ENCODE results near the gene ADAM22.

DNA sequence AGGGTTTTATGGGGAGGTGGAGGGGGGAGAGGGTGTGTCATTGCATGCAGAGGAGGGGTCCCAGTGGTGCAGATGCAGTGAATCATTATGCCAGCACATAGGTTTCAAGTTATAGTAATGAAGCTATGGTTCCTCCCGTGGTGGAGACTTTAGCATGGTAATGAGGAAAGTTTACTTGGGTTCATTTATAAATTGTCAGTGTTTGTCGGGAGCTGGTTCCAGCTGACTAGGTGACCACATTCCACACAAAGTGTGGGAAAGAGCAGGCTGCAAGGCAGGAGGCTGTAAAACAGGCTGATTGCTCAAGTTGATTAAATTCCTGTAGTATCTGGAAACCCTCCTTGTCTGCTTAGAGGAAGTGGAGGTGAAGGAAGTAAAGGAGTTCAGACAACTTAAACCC, 206.9 kb downstream of the ADAM22 start:
- TF ChIP-seq HOXB5 (CRISPR knock-in tag; IDR thresholded peaks at IDR 0.05) (no peak), JUN (IDR thresholded peaks at IDR 0.05) (no peak), POLR2A (IDR thresholded peaks at IDR 0.05; ENCODE audit: low read length) (no peak), RNF2 (IDR thresholded peaks at IDR 0.05; ENCODE audit: borderline replicate concordance, low read depth) (no peak), ZFP36 (IDR thresholded peaks at IDR 0.05; ENCODE audit: borderline replicate concordance, partially characterized antibody) (no peak), CBX2 (IDR thresholded peaks at IDR 0.05; ENCODE audit: borderline replicate concordance, low read depth) (no peak), RFX5 (IDR thresholded peaks at IDR 0.05) (no peak), RAD21 (conservative IDR thresholded peaks at IDR 0.05 in 1 of 2, IDR thresholded peaks at IDR 0.05 in 1 of 2) (no peak)
- TF ChIP-seq, protein P1, sequence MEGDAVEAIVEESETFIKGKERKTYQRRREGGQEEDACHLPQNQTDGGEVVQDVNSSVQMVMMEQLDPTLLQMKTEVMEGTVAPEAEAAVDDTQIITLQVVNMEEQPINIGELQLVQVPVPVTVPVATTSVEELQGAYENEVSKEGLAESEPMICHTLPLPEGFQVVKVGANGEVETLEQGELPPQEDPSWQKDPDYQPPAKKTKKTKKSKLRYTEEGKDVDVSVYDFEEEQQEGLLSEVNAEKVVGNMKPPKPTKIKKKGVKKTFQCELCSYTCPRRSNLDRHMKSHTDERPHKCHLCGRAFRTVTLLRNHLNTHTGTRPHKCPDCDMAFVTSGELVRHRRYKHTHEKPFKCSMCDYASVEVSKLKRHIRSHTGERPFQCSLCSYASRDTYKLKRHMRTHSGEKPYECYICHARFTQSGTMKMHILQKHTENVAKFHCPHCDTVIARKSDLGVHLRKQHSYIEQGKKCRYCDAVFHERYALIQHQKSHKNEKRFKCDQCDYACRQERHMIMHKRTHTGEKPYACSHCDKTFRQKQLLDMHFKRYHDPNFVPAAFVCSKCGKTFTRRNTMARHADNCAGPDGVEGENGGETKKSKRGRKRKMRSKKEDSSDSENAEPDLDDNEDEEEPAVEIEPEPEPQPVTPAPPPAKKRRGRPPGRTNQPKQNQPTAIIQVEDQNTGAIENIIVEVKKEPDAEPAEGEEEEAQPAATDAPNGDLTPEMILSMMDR (IDR thresholded peaks at IDR 0.05) = no peak
- TF ChIP-seq, protein P2, sequence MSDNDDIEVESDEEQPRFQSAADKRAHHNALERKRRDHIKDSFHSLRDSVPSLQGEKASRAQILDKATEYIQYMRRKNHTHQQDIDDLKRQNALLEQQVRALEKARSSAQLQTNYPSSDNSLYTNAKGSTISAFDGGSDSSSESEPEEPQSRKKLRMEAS (IDR thresholded peaks at IDR 0.05) = no peak

Data from A549 (cell line).